Measurements from ENCODE around the gene NFS1. TPM values are rescaled to one million over a fixed set of nuclear protein-coding genes. Genes with fewer than 3 reads are reported as not detected.
"Not testable (repeated sequence)": the region's sequence is repeated elsewhere in the genome, so short reads cannot be mapped to it uniquely, and the experiment has no call there.

NFS1 gene
- total and polyA plus RNA-seq, 2 donors from 2014 or later, result 31.5 to 71.2 TPM

- intact Hi-C loops (cut with DNase I), result no loop called here
- Histone ChIP-seq H3K9ac (ENCODE audit: low read length in 3 of 3) (no peak overlapping the region), H3K36me3 (ENCODE audit: control insufficient read depth in 2 of 3, insufficient read depth in 3 of 3, low read length in 3 of 3) (peaks cover 29 to 78% (median 53%) of the 10 kb centered on the region in 3 donors), H3K4me3 (ENCODE audit: low read length in 3 of 3) (no peak overlapping the region), H3K9me3 (ENCODE audit: control insufficient read depth in 2 of 3, insufficient read depth in 1 of 3, low read length in 3 of 3) (no peaks in the 10 kb centered on the region), H3K27ac (ENCODE audit: low read depth in 2 of 2, low read length in 2 of 2) (no peak overlapping the region), H3K27me3 (ENCODE audit: control insufficient read depth, insufficient read depth, low read length) (no peaks in the 10 kb centered on the region), H3K4me1 (ENCODE audit: control insufficient read depth in 2 of 3, insufficient read depth in 2 of 3, low read depth in 1 of 3, low read length in 3 of 3) (peaks cover 0 to 2% (median 0%) of the 10 kb centered on the region in 3 donors)
- FAIRE-seq, result no peak
- DNase-seq, result no peak
- TF ChIP-seq, protein P1, sequence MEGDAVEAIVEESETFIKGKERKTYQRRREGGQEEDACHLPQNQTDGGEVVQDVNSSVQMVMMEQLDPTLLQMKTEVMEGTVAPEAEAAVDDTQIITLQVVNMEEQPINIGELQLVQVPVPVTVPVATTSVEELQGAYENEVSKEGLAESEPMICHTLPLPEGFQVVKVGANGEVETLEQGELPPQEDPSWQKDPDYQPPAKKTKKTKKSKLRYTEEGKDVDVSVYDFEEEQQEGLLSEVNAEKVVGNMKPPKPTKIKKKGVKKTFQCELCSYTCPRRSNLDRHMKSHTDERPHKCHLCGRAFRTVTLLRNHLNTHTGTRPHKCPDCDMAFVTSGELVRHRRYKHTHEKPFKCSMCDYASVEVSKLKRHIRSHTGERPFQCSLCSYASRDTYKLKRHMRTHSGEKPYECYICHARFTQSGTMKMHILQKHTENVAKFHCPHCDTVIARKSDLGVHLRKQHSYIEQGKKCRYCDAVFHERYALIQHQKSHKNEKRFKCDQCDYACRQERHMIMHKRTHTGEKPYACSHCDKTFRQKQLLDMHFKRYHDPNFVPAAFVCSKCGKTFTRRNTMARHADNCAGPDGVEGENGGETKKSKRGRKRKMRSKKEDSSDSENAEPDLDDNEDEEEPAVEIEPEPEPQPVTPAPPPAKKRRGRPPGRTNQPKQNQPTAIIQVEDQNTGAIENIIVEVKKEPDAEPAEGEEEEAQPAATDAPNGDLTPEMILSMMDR (IDR thresholded peaks at IDR 0.05; ENCODE audit: borderline replicate concordance, extremely low read depth, insufficient read depth), result no peak
Measured at GRCh38 chr20:35718972-35719635, 20.0 kb upstream of the NFS1 start.

GRCh38 chr20:35718321-35718720, 19.2 kb upstream of the NFS1 start:
- DNase-seq; H3K9ac ChIP-seq (ENCODE audit: low read length in 3 of 3); intact Hi-C loops (cut with DNase I); FAIRE-seq; H3K27me3 ChIP-seq (ENCODE audit: control insufficient read depth, insufficient read depth, low read length); H3K4me3 ChIP-seq (ENCODE audit: low read length in 3 of 3); H3K9me3 ChIP-seq (ENCODE audit: control insufficient read depth in 2 of 3, insufficient read depth in 1 of 3, low read length in 3 of 3); H3K27ac ChIP-seq (ENCODE audit: low read depth in 2 of 2, low read length in 2 of 2); H3K4me1 ChIP-seq (ENCODE audit: control insufficient read depth in 2 of 3, insufficient read depth in 2 of 3, low read depth in 1 of 3, low read length in 3 of 3): not testable (repeated sequence)
- H3K36me3 ChIP-seq (ENCODE audit: control insufficient read depth in 2 of 3, insufficient read depth in 3 of 3, low read length in 3 of 3), result peaks cover 31 to 77% (median 53%) of the 10 kb centered on the region in 3 donors

GRCh38 chr20:35716330-35716729, 17.2 kb upstream of the NFS1 start:
- no peak overlapping the region for H3K4me3 ChIP-seq (ENCODE audit: low read length in 3 of 3)
- H3K36me3 ChIP-seq (ENCODE audit: control insufficient read depth in 2 of 3, insufficient read depth in 3 of 3, low read length in 3 of 3), result peaks cover 24 to 75% (median 50%) of the 10 kb centered on the region in 3 donors
- FAIRE-seq (no peak), DNase-seq (no peak)
- no peaks in the 10 kb centered on the region for H3K27me3 ChIP-seq (ENCODE audit: control insufficient read depth, insufficient read depth, low read length)
- no peak overlapping the region for H3K27ac ChIP-seq (ENCODE audit: low read depth in 2 of 2, low read length in 2 of 2)
- H3K9ac ChIP-seq (ENCODE audit: low read length in 3 of 3), result no peak overlapping the region
- intact Hi-C loops (cut with DNase I), result no loop called here
- TF ChIP-seq, protein P1 (IDR thresholded peaks at IDR 0.05; ENCODE audit: borderline replicate concordance, extremely low read depth, insufficient read depth), result no peak
- no peaks in the 10 kb centered on the region for H3K9me3 ChIP-seq (ENCODE audit: control insufficient read depth in 2 of 3, insufficient read depth in 1 of 3, low read length in 3 of 3)
- peaks cover 0 to 2% (median 0%) of the 10 kb centered on the region in 3 donors for H3K4me1 ChIP-seq (ENCODE audit: control insufficient read depth in 2 of 3, insufficient read depth in 2 of 3, low read depth in 1 of 3, low read length in 3 of 3)

GRCh38 chr20:35715652-35716051, 16.5 kb upstream of the NFS1 start:
- FAIRE-seq (no peak), DNase-seq (no peak)
- no peak overlapping the region for H3K27ac ChIP-seq (ENCODE audit: low read depth in 2 of 2, low read length in 2 of 2)
- TF ChIP-seq, protein P1 (IDR thresholded peaks at IDR 0.05; ENCODE audit: borderline replicate concordance, extremely low read depth, insufficient read depth), result no peak
- peaks cover 27 to 75% (median 50%) of the 10 kb centered on the region in 3 donors for H3K36me3 ChIP-seq (ENCODE audit: control insufficient read depth in 2 of 3, insufficient read depth in 3 of 3, low read length in 3 of 3)
- intact Hi-C loops (cut with DNase I), result no loop called here
- H3K27me3 ChIP-seq (ENCODE audit: control insufficient read depth, insufficient read depth, low read length), result no peaks in the 10 kb centered on the region
- H3K4me1 ChIP-seq (ENCODE audit: control insufficient read depth in 2 of 3, insufficient read depth in 2 of 3, low read depth in 1 of 3, low read length in 3 of 3), result peaks cover 0 to 2% (median 0%) of the 10 kb centered on the region in 3 donors
- H3K4me3 ChIP-seq (ENCODE audit: low read length in 3 of 3), result no peak overlapping the region
- no peak overlapping the region for H3K9ac ChIP-seq (ENCODE audit: low read length in 3 of 3)
- H3K9me3 ChIP-seq (ENCODE audit: control insufficient read depth in 2 of 3, insufficient read depth in 1 of 3, low read length in 3 of 3), result no peaks in the 10 kb centered on the region

Data from kidney (tissue), 14 donors.